Suprapubic skin (tissue), 4 donors: ENCODE measurements around the gene DMXL1. TPM values are rescaled to one million over a fixed set of nuclear protein-coding genes. Genes with fewer than 3 reads are reported as not detected.
"Not testable (repeated sequence)": the region's sequence is repeated elsewhere in the genome, so short reads cannot be mapped to it uniquely, and the experiment has no call there.

ENCODE experiments used
- DNase-seq, 2 donors: peaks; one replicate each; pipeline ENCODE4 v3.0.0-alpha.2; 2019; ENCODE audit warnings: low spot score in 2 of 2
- H3K27ac ChIP-seq: fragments of 200-600 bp; sonication (generic); one replicate; pipeline ENCODE4 v1.5.1; 2019
- H3K27me3 ChIP-seq: fragments of 200-600 bp; sonication (generic); one replicate; pipeline ENCODE4 v1.5.1; 2019
- H3K36me3 ChIP-seq: fragments of 200-600 bp; sonication (generic); one replicate; pipeline ENCODE4 v1.5.1; 2019
- H3K4me1 ChIP-seq: fragments of 200-600 bp; sonication (generic); one replicate; pipeline ENCODE4 v1.5.1; 2019
- H3K4me3 ChIP-seq: fragments of 200-600 bp; sonication (generic); one replicate; pipeline ENCODE4 v1.5.1; 2019; ENCODE audit warnings: mild to moderate bottlenecking
- H3K9me3 ChIP-seq: fragments of 200-600 bp; sonication (generic); one replicate; pipeline ENCODE4 v1.5.1; 2019
- CTCF ChIP-seq, 2 donors: fragments of 200-600 bp in 1 of 2; fragments of 450-650 bp in 1 of 2; sonication (generic) in 1 of 2; IDR thresholded peaks; one replicate each; pipeline ENCODE4 v1.5.1; 2016 to 2019; ENCODE audit warnings: antibody characterized with exemption in 2 of 2, mild to moderate bottlenecking in 1 of 2, moderate library complexity in 1 of 2
- EP300 ChIP-seq: sonication (generic); formaldehyde crosslinking; IDR thresholded peaks from one replicate; pipeline ENCODE4 v1.6.1; 2017; ENCODE audit warnings: antibody characterized with exemption
- POLR2A ChIP-seq, 2 donors: fragments of 450-650 bp; IDR thresholded peaks; one replicate each; pipeline ENCODE4 v1.6.1; 2017; ENCODE audit warnings: antibody characterized with exemption in 2 of 2, mild to moderate bottlenecking in 2 of 2, moderate library complexity in 2 of 2
- POLR2AphosphoS5 ChIP-seq, 3 donors: sonication (generic); formaldehyde crosslinking; IDR thresholded peaks; one replicate each; pipeline ENCODE4 v1.6.1; 2017; ENCODE audit warnings: antibody characterized with exemption in 3 of 3
- WGBS: methylation state at CpG from one replicate; pipeline ENCODE4 v1.1.5; 2018; 5-methylcytosine and 5-hydroxymethylcytosine counted together
- total RNA-seq, 4 donors: library from RNA; depleted of rRNA; stranded (reverse); fragments of >200 nt; gene quantifications; one replicate each; pipeline ENCODE4 v1.1.0, GENCODE V29; 2016

DMXL1 gene
- total RNA-seq, 4 donors from 2014 or later, result 38.8 to 79.1 (median 47.9) TPM

- Histone ChIP-seq H3K9me3 (no peaks in the 10 kb centered on the region), H3K27ac (no peak overlapping the region), H3K36me3 (peaks cover 20% of the 10 kb centered on the region), H3K27me3 (no peaks in the 10 kb centered on the region), H3K4me1 (no peaks in the 10 kb centered on the region), H3K4me3 (no peak overlapping the region)
- DNase-seq, result no peak
- TF ChIP-seq CTCF (IDR thresholded peaks at IDR 0.05) (no peak), EP300 (no peak), POLR2AphosphoS5 (IDR thresholded peaks at IDR 0.05) (no peak), POLR2A (IDR thresholded peaks at IDR 0.05) (no peak)
Observed at GRCh38 chr5:119221330-119221729, 150.4 kb downstream of the DMXL1 start.

- no peaks in the 10 kb centered on the region for H3K4me1 ChIP-seq
- no peak for DNase-seq
- no peaks in the 10 kb centered on the region for H3K9me3 ChIP-seq
- H3K27me3 ChIP-seq, result no peaks in the 10 kb centered on the region
- peaks cover 23% of the 10 kb centered on the region for H3K36me3 ChIP-seq
- TF ChIP-seq POLR2AphosphoS5 (IDR thresholded peaks at IDR 0.05), result no peak
- TF ChIP-seq EP300, result no peak
- TF ChIP-seq POLR2A (IDR thresholded peaks at IDR 0.05), result no peak
- no peak for TF ChIP-seq CTCF (IDR thresholded peaks at IDR 0.05)
- H3K4me3 ChIP-seq, result no peak overlapping the region
- no peak overlapping the region for H3K27ac ChIP-seq
Observed at GRCh38 chr5:119229950-119230349, 159.1 kb downstream of the DMXL1 start.

- H3K27ac ChIP-seq, result no peak overlapping the region
- DNase-seq, result no peak
- WGBS, result 84% methylated on average over 6 of the region's 6 CpGs
- no peak overlapping the region for H3K4me3 ChIP-seq
- no peaks in the 10 kb centered on the region for H3K4me1 ChIP-seq
- no peak for TF ChIP-seq EP300
- TF ChIP-seq POLR2AphosphoS5 (IDR thresholded peaks at IDR 0.05), result no peak
- no peak for TF ChIP-seq POLR2A (IDR thresholded peaks at IDR 0.05)
- TF ChIP-seq CTCF (IDR thresholded peaks at IDR 0.05), result no peak
- H3K36me3 ChIP-seq, result peaks cover 24% of the 10 kb centered on the region
- H3K27me3 ChIP-seq, result no peaks in the 10 kb centered on the region
- H3K9me3 ChIP-seq, result no peaks in the 10 kb centered on the region
Observed at GRCh38 chr5:119238265-119239118, 167.6 kb downstream of the DMXL1 start.

- Histone ChIP-seq H3K9me3 (no peaks in the 10 kb centered on the region), H3K27me3 (no peaks in the 10 kb centered on the region), H3K4me1 (no peaks in the 10 kb centered on the region), H3K4me3 (no peak overlapping the region), H3K27ac (no peak overlapping the region), H3K36me3 (peaks cover 21% of the 10 kb centered on the region)
- no peak for DNase-seq
- TF ChIP-seq POLR2A (IDR thresholded peaks at IDR 0.05) (no peak), CTCF (IDR thresholded peaks at IDR 0.05) (no peak), EP300 (no peak), POLR2AphosphoS5 (IDR thresholded peaks at IDR 0.05) (no peak)
Observed at GRCh38 chr5:119239119-119239417, 168.2 kb downstream of the DMXL1 start.

- WGBS, result 81% methylated on average over 3 of the region's 3 CpGs
- H3K27ac ChIP-seq, result not testable (repeated sequence)
- peaks cover 20% of the 10 kb centered on the region for H3K36me3 ChIP-seq
Observed at GRCh38 chr5:119239826-119240225, 168.9 kb downstream of the DMXL1 start.

GRCh38 chr5:119243888-119244287 is 173.0 kb downstream of the DMXL1 start:
- no peak for DNase-seq
- TF ChIP-seq POLR2A (IDR thresholded peaks at IDR 0.05), result no peak
- TF ChIP-seq EP300, result no peak
- no peak for TF ChIP-seq CTCF (IDR thresholded peaks at IDR 0.05)
- Histone ChIP-seq H3K27ac (no peak overlapping the region), H3K4me1 (no peaks in the 10 kb centered on the region), H3K27me3 (no peaks in the 10 kb centered on the region), H3K9me3 (no peaks in the 10 kb centered on the region), H3K4me3 (no peak overlapping the region), H3K36me3 (peaks cover 9% of the 10 kb centered on the region)
- WGBS, result 68% methylated on average over 3 of the region's 3 CpGs

More at GRCh38 chr5:119239826-119240225, 168.9 kb downstream of the DMXL1 start:
- not testable (repeated sequence) for H3K4me1 ChIP-seq, DNase-seq, H3K9me3 ChIP-seq, H3K27me3 ChIP-seq, H3K4me3 ChIP-seq
